Smooth muscle cell of the brain vasculature (primary cell): Measurements from ENCODE around the gene SYTL3.

Experiments used
- DNase-seq: peaks from one replicate; pipeline ENCODE4 v3.0.0-alpha.2; 2012; ENCODE audit warnings: low read depth, low spot score

Gene SYTL3

GRCh38 chr6:158793432-158793831 lies 143.6 kb downstream of the SYTL3 start:
- no peak for DNase-seq

- DNase-seq = no peak
Measured at GRCh38 chr6:158795516-158795915, 145.7 kb downstream of the SYTL3 start.

- DNase-seq = no peak
Measured at GRCh38 chr6:158796353-158796752, 146.5 kb downstream of the SYTL3 start.

DNA sequence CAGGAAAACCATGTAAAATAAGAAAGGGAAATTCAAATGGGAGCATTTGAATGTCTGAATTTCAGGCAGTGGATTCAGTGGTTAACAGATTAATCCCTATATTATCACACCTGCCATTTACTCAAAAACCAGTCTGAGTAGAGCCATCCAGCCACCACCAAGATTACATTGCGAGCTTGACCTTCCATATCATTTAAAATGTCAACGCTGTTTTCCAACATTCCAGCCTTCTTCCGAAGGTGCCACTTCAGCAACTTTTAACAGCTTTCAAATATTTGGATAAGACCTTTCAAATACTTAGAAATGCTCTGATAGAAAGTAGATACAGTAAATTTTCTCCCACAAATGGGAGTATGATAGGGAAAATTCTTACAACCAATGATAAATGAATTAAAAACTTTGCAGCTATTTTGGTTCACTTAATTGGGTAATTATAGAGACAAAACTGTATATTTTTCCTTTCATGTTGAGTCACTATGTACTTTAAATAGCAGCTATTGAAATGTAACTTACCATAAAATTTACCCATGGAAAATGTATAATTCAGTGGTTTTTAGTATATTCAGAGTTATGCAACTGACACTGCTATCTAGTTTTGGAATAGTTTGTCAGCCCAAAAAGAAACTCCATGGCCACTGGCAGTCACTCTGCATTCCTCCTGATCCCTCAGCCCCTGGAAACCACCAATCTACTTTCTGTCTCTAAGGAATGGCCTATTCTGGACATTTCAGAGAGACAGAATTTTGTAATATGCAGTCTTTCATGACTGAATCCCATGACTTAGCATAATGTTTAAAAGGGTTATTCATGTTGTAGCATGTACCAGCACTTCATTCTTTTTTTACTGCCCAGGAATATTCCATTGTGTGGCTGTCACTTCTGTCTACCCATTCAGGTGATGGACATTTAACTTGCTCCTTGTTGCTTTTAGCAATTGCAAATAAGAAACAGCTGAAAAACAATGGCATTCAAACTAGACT lies 147.8 kb downstream of the SYTL3 start:
- no peak for DNase-seq

DNA sequence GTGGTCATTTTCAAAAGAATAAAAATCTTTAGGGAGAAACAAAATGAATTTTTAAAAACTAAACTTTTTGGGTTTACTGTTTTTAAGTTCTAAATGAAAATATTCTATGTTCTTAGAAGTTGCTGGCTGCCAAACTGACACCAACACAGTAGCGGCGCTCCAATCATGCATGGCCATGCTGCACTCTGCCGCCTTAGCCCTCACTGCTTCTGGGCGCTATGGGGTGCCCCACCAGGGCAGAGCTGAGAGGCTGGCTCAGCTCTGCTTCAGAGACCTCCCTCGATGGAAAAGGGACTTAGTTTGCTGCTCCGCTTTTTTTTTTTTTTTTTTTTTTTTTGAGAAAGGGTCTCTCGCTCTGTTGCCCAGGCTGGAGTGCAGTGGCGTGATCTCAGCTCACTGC lies 148.5 kb downstream of the SYTL3 start:
- DNase-seq = no peak

DNA sequence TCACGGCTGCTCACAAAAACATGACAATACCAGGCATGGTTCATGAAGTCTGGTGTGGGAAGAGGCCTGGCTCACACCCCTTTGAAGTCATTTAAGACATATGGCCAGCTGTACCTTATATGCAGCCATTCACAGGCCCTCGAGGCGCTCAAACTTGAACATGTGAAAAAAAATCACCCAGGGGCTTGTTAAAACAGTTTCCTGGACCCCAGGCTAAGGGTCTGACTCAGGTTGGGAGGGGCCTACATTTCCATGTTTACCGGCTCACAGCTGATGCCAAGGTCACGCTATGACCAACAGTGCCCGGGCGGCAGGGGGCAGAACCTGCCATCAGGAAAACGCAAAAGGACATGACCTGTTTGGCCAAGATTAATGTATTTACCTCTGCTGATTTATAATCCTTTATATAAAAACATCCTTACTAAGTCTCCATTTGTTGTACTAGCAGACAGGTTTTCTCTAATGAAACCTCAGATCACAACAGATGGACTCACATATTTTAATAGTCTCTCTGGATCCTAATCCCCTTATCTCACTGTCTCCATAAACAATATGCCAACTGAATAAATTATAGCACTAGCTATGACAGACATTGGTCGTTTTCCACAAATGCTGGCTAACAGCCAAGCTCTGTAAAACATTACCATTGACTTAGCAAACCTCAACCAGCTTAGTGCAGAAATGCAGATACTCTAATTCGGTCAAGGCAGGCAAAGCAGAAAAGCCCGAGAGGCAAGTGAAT lies 149.4 kb downstream of the SYTL3 start:
- no peak for DNase-seq

DNA sequence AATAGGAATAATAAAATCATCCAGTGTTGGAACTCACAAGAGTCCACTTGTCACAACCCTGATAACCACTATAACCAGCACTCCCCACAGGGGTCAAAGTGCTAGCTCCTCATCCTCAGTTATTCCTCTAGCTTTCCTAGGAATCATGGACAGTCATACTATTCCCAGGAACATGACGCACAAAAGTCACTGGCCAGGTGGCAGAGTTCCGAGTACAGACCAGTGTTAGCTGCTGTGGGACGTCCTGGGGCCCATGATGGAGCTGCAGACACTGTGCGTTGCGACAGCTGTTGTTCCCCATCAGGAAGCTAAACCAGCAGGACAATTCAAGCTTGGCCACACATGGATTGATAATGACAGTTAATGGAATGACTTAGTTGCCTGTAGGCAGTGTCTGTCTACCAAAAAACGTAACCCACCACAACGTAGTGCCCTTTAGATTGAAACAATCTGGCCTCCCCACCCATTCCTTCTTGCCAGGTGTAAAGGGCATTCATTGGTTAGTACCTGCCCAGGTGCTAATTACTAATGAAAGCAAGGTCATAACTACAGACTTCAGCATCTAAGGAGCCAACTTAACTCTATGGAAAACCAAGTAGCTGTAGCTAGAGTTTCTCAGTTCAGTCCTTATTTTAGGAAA lies 151.9 kb downstream of the SYTL3 start:
- no peak for DNase-seq

DNA sequence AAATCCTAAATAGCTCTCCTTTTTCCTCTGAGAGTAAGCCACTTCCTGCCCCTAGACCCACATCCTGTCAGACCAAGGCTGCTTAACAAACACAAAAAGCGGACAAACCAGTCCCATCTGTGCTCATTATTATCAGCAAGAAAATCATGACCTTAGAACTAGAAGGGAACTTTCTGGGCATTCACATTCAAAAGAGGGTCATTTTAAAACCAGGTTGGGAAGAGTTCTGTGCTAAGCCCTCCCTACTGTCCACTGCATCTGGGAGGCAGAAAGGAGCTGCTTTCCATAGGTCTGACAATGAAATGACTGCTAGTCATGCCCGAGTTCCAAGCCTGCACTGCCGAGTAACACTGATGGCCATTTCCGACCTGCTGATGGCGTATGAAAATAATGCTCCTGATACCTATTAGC lies 153.9 kb downstream of the SYTL3 start:
- DNase-seq = no peak

GRCh38 chr6:158804207-158804606 lies 154.4 kb downstream of the SYTL3 start:
- no peak for DNase-seq

DNA sequence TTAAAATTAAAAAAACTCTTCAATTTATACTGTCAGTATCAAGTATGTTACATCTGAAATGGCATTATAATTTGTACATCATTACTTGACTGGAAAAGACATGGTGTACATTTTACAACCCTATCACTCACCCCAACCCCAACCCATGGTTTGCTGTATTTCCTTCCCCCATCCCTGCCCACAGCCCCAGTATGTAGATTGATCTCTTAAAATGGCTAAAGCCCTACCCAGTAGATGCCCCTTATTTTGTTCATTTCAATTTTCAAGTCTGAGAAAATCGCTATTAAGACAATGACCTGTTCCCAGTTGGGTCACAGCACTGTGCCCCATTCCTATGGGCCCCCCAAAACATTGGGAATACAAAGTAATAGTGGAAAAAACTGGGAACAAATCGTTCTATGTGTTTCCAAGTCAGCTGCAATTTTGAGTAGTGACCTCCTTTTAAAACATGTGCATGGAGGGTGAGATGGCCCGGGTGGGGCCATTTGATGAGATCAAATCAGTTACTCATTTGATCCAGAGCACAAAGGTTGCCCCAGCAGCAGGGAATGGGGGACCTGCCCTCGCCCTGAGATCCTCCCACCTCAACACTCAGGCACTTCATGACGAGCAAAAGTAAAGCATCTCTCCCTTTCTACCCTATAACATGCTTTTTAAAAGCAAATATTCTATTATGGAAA lies 156.0 kb downstream of the SYTL3 start:
- DNase-seq = no peak

DNA sequence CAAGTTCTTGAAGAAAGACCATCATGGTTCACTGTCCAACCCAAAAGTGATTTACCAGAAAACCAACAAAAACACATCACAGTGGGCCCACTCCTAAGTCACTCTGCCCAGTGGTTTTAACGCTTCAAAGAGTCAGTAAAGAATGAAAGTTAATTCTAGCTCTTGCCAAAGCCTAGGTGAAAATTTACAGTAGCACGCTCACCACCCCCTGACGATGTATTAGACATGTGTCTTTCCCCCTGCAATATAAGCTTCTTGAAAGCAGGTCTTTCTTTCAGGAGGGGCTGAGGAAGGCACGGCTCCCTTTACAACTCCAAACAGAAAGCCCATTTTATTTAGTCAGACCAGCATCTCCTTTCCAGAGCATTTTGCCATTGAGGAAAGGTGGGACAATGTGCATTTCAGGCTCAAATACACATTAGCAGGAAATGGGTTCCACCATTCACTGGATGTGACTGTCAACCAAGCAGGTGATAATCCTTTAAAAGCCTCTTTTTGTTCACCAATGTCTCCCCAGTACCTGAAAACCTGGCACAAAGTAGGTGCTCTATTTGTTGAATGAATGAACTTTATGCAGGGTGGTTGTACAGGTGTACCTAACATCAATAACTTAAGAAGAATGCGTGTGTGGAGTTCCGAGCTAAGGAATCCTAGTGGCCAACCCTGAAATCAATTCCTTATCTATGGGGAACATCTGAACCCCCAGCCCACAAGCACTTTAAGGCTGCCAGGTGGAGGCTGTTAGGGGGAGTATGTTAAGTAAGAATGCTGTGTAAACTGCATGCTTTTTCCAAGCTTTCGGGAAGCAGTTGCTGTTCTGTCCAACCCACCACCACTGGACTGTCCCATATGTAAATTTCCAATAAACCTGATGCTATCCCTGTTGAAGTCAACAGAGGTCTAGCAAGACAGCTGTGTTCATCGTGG lies 157.9 kb downstream of the SYTL3 start:
- DNase-seq = no peak

DNA sequence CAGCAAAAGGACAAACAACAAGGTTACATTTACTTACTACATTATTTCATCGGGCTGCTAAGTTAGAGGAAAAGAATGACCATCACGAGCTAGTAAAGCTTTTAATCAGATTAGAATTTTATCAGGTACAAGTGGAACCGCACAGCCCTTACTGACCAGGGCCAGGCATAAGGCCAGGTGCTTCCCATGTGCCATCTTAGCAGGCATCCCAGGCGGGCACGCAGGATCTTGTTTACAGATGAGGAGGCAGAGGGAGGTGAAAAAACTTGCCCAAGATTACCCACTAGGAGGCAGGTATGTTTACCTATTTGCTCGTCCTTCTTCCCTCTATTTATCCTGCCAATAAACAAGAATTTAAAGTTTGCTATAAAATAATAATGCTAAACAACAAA lies 158.6 kb downstream of the SYTL3 start:
- no peak for DNase-seq

GRCh38 chr6:158808941-158809678 lies 159.3 kb downstream of the SYTL3 start:
- no peak for DNase-seq

GRCh38 chr6:158810155-158811095 lies 160.6 kb downstream of the SYTL3 start:
- no peak for DNase-seq

DNA sequence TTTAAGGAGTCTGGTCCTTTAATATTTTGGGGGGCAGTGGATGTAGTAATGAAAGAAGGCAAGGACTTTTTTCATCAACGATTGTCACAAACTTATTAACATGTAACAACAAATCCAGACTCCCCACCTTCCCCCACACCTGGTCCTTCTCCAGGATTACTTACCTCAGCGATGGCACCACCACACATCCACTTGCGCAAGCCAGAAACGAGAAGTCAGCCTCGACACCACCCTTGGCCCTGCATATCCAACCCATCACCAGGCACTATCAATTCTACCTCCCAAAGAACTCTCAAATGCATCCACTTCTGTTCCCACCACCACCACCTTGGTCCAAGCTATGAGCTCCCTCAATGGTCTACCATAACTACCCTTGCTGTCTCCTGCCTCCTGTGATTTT lies 162.8 kb downstream of the SYTL3 start:
- DNase-seq = no peak

GRCh38 chr6:158813032-158813431 lies 163.2 kb downstream of the SYTL3 start:
- no peak for DNase-seq
